ENCODE results near the gene LY6G6F. TPM values are rescaled to one million over a fixed set of nuclear protein-coding genes. Genes with fewer than 3 reads are reported as not detected.
A peak's percentile ranks its signal among the peaks of the same experiment; 100 is the strongest.

LY6G6F gene
- total RNA-seq, 2 donors from 2014 or later, result not detected

GRCh38 chr6:31737991-31738979, 31.6 kb downstream of the LY6G6F start:
- H3K4me1 Mint-ChIP-seq, result peaks cover 46% of the 10 kb centered on the region
- H3K4me1 ChIP-seq (ENCODE audit: control insufficient read depth, insufficient read depth, low read length), result peaks cover 18% of the 10 kb centered on the region
- H3K9me3 Mint-ChIP-seq, result no peaks in the 10 kb centered on the region
- 58 to 81% methylated on average over 3 to 6 of the region's 6 CpGs for WGBS, 2 experiments (ENCODE audit: insufficient coverage in 1 of 2, insufficient read length in 1 of 2)
- peak; percentile 62 for DNase-seq
- no peaks in the 10 kb centered on the region for H3K9me3 ChIP-seq (ENCODE audit: control insufficient read depth, low read length)
- H3K27me3 ChIP-seq (ENCODE audit: control insufficient read depth, insufficient read depth, low read length, poor library complexity, severe bottlenecking), result no peaks in the 10 kb centered on the region
- peak overlapping the region; percentile 38 for H3K9ac ChIP-seq (ENCODE audit: extremely low read depth, low read length, poor library complexity, severe bottlenecking)
- H3K4me3 Mint-ChIP-seq, result peak overlapping the region; percentile 99
- peak overlapping the region; percentile 51 for H3K4me3 ChIP-seq (ENCODE audit: low read length)
- H3K27ac ChIP-seq (ENCODE audit: low read depth, low read length), result peak overlapping the region; percentile 87
- peak; percentile 32 for TF ChIP-seq CTCF (conservative IDR thresholded peaks at IDR 0.05)
- peak overlapping the region; percentile 93 for H3K27ac Mint-ChIP-seq
- peaks cover 24% of the 10 kb centered on the region for H3K36me3 Mint-ChIP-seq (ENCODE audit: low read depth)
- no peaks in the 10 kb centered on the region for H3K27me3 Mint-ChIP-seq (ENCODE audit: insufficient read depth)
- peaks cover 18% of the 10 kb centered on the region for H3K36me3 ChIP-seq (ENCODE audit: control insufficient read depth, insufficient read depth, low read length)

GRCh38 chr6:31739639-31740396, 33.2 kb downstream of the LY6G6F start, which contains the start of gene MSH5:
TSS of gene MSH5 (plus strand) at chr6:31740005. CDS start at chr6:31740467, 462 bp downstream.
- Histone ChIP-seq H3K4me1 (ENCODE audit: control insufficient read depth, insufficient read depth, low read length) (peaks cover 13% of the 10 kb centered on the region), H3K4me3 (ENCODE audit: low read length) (peak within 1 kb of the TSS; percentile 80), H3K27ac (ENCODE audit: low read depth, low read length) (peak within 1 kb of the TSS; percentile 78), H3K9me3 (ENCODE audit: control insufficient read depth, low read length) (no peaks in the 10 kb centered on the region), H3K36me3 (ENCODE audit: control insufficient read depth, insufficient read depth, low read length) (peaks cover 5% of the 10 kb centered on the region), H3K27me3 (ENCODE audit: control insufficient read depth, insufficient read depth, low read length, poor library complexity, severe bottlenecking) (no peaks in the 10 kb centered on the region), H3K9ac (ENCODE audit: extremely low read depth, low read length, poor library complexity, severe bottlenecking) (peak within 1 kb of the TSS; percentile 64)
- peak within 1 kb of the TSS; percentile 99 for H3K4me3 Mint-ChIP-seq
- H3K27ac Mint-ChIP-seq, result peak within 1 kb of the TSS; percentile 97
- H3K27me3 Mint-ChIP-seq (ENCODE audit: insufficient read depth), result no peaks in the 10 kb centered on the region
- H3K4me1 Mint-ChIP-seq, result peaks cover 43% of the 10 kb centered on the region
- no peaks in the 10 kb centered on the region for H3K9me3 Mint-ChIP-seq
- no peak for TF ChIP-seq CTCF (conservative IDR thresholded peaks at IDR 0.05)
- peaks cover 12% of the 10 kb centered on the region for H3K36me3 Mint-ChIP-seq (ENCODE audit: low read depth)
- DNase-seq, result peak; percentile 100
- WGBS, 2 experiments (ENCODE audit: insufficient coverage in 1 of 2, insufficient read length in 1 of 2), result 3 to 6% methylated on average over 31 to 58 of the region's 58 CpGs

- H3K9me3 ChIP-seq (ENCODE audit: control insufficient read depth, low read length), result no peaks in the 10 kb centered on the region
- H3K4me3 ChIP-seq (ENCODE audit: low read length), result peak overlapping the region; percentile 80
- H3K4me1 ChIP-seq (ENCODE audit: control insufficient read depth, insufficient read depth, low read length), result peaks cover 13% of the 10 kb centered on the region
- Mint-ChIP-seq H3K27me3 (ENCODE audit: insufficient read depth) (no peaks in the 10 kb centered on the region), H3K4me3 (peak overlapping the region; percentile 99), H3K9me3 (no peaks in the 10 kb centered on the region), H3K36me3 (ENCODE audit: low read depth) (peaks cover 12% of the 10 kb centered on the region), H3K4me1 (peaks cover 47% of the 10 kb centered on the region), H3K27ac (peak overlapping the region; percentile 97)
- peak overlapping the region; percentile 78 for H3K27ac ChIP-seq (ENCODE audit: low read depth, low read length)
- H3K36me3 ChIP-seq (ENCODE audit: control insufficient read depth, insufficient read depth, low read length), result peaks cover 5% of the 10 kb centered on the region
- DNase-seq, result no peak
- WGBS, 2 experiments (ENCODE audit: insufficient coverage in 1 of 2, insufficient read length in 1 of 2), result 53 to 59% methylated on average over 18 to 29 of the region's 29 CpGs
- H3K9ac ChIP-seq (ENCODE audit: extremely low read depth, low read length, poor library complexity, severe bottlenecking), result peak overlapping the region; percentile 64
- no peaks in the 10 kb centered on the region for H3K27me3 ChIP-seq (ENCODE audit: control insufficient read depth, insufficient read depth, low read length, poor library complexity, severe bottlenecking)
- TF ChIP-seq CTCF (conservative IDR thresholded peaks at IDR 0.05), result no peak
These were observed 33.9 kb downstream of the LY6G6F start for GRCh38 chr6:31740397-31741223.

Measured in endodermal cell (in vitro differentiated cells).